Heart left ventricle (tissue), 13 donors: Measurements from ENCODE around the gene CAMK2D.

ENCODE experiments used
- CTCF ChIP-seq, 12 donors: fragments of 200-600 bp; sonication (generic) in 4 of 12; IDR thresholded peaks; one replicate each; pipeline versions ENCODE4 v1.5.0 to v1.8.0; 2018 to 2022; ENCODE audit warnings: antibody characterized with exemption in 12 of 12, mild to moderate bottlenecking in 5 of 12
- POLR2A ChIP-seq, 2 donors: fragments of 450-650 bp; IDR thresholded peaks; one replicate each; pipeline ENCODE4 v1.6.1; 2017; ENCODE audit warnings: antibody characterized with exemption in 2 of 2, mild to moderate bottlenecking in 2 of 2, moderate library complexity in 2 of 2
- donor health status: ischemic (EF 13 %, LVEDD 7.1; RV severe dilation, severe dysfunction).
- donor health status: DM: no; HTN: yes; CAD: no.
- donor health status: DM: no; HTN: no; CAD: no.
- donor health status: ischemic (EF 25% LVEDD 6.9; RV normal size, moderate dysfunction).
- donor health status: ischemic (EF 25% LVEDD 5.7; RV mildly dilated, moderate dysfunction).
- donor health status: ischemic (EF 35%, LVEDD 5.7; RV mildly dilated, moderate dysfunction).
- donor health status: nonischemic (EF 11% LVEDD 7.7; RV severe dilation, severe dysfunction).
- donor health status: DM: yes; HTN: yes; CAD: no.
- donor health status: PGD.
- donor health status: ischemic (EF 29% LVEDD 5.4; RV normal size, mild dysfunction).
- donor health status: nonischemic (EF 23%, LVEDD 6.1; RV moderate dilation, normal function).

- no peak for TF ChIP-seq CTCF (IDR thresholded peaks at IDR 0.05)
- no peak for TF ChIP-seq POLR2A (IDR thresholded peaks at IDR 0.05)
These were observed 257.8 kb downstream of the CAMK2D start for GRCh38 chr4:113503691-113504090.
